GM12892 (cell line): ENCODE data around the gene APBB2.

ENCODE experiments used
- POLR2A ChIP-seq: IDR thresholded peaks from 2 replicates; pipeline ENCODE4 v1.6.1; 2011; ENCODE audit warnings: low read depth, low read length, control low read depth
- POLR2AphosphoS5 ChIP-seq: IDR thresholded peaks from 2 replicates; pipeline ENCODE4 v1.6.1; 2011; ENCODE audit warnings: low read depth, low read length, control low read depth
- TAF1 ChIP-seq: IDR thresholded peaks from 2 replicates; pipeline ENCODE4 v1.6.1; 2011; ENCODE audit warnings: low read depth, mild to moderate bottlenecking, control low read depth, low read length, borderline replicate concordance

- TF ChIP-seq POLR2AphosphoS5 (no peak), POLR2A (no peak), TAF1 (no peak)
These were observed 137.9 kb downstream of the APBB2 start for GRCh38 chr4:41076481-41076880.
